Activated CD8-positive, alpha-beta T cell treated with anti-CD3 and anti-CD28 coated beads for 36 hours (primary cell): Measurements from ENCODE around the gene GNG11. TPM values are rescaled to one million over a fixed set of nuclear protein-coding genes. Genes with fewer than 3 reads are reported as not detected.

ENCODE experiments used
- ATAC-seq: fragments of 200-7000 bp; cut with Tn5 transposase; one replicate; pipeline ENCODE4 v1.10.0; 2021; ENCODE audit warnings: mild to moderate bottlenecking, moderate library complexity
- CTCF ChIA-PET: fragments of 350-600 bp; sonication (Branson Sonifier 250); formaldehyde crosslinking; loops from one replicate; lab custom pipeline; 2021; ENCODE audit warnings: antibody characterized with exemption; lab: Charles Lee
- POLR2A ChIA-PET: fragments of 350-600 bp; sonication (Branson Sonifier 250); formaldehyde crosslinking; loops from one replicate; lab custom pipeline; 2021; ENCODE audit warnings: antibody characterized with exemption; lab: Charles Lee
- DNase-seq: peaks from one replicate; pipeline ENCODE4 v3.0.0-alpha.2; 2020
- H3K27ac Mint-ChIP-seq: one replicate; pipeline ENCODE4 v1.8.0; 2021; ENCODE audit warnings: mild to moderate bottlenecking, mixed read lengths
- H3K27me3 Mint-ChIP-seq: one replicate; pipeline ENCODE4 v1.8.0; 2021; ENCODE audit warnings: mixed read lengths
- H3K36me3 Mint-ChIP-seq: one replicate; pipeline ENCODE4 v1.8.0; 2021; ENCODE audit warnings: low read depth, mixed read lengths
- H3K4me1 Mint-ChIP-seq: one replicate; pipeline ENCODE4 v1.8.0; 2021; ENCODE audit warnings: low read depth, mixed read lengths
- H3K4me3 Mint-ChIP-seq: one replicate; pipeline ENCODE4 v1.8.0; 2021; ENCODE audit warnings: mild to moderate bottlenecking, moderate library complexity, mixed read lengths
- H3K9me3 Mint-ChIP-seq: one replicate; pipeline ENCODE4 v1.8.0; 2021; ENCODE audit warnings: mixed read lengths
- CTCF ChIP-seq: fragments of 200-600 bp; IDR thresholded peaks from one replicate; pipeline ENCODE4 v1.8.0; 2022; ENCODE audit warnings: antibody characterized with exemption, mild to moderate bottlenecking
- intact Hi-C: fragments of 100-400 bp; cut with micrococcal nuclease; formaldehyde crosslinking; loops from one replicate; pipeline ENCODE4 v1.10.0; 2022
- total RNA-seq, 2 experiments: library from RNA; stranded (reverse); gene quantifications; one replicate each; pipeline ENCODE4 v1.2.3, GENCODE V29; 2021

The GNG11 gene
- total RNA-seq, 2 experiments from 2014 or later = not detected

DNA sequence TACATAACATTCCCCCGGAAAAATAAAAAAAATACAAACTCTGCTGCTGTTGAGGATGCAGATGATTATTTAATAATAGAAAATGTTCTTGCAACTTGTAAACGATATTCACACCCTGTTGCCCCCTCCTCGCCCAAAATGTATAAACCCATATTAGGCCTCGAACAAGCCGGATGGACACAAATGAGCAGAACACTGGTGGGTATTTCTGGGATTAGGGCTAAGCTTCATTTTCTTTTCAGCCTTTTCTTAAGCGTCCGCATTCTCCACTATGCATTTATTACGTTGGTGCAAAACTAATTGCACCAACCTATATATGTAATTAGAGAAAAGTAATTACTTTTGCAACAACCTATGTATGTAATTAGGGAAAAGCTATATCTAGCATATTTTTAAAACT, 349 bp upstream of the GNG11 start:
- TF ChIP-seq CTCF = no peak
- H3K36me3 Mint-ChIP-seq = no peaks in the 10 kb centered on the region
- intact Hi-C loops = no loop called here
- ATAC-seq = no peak
- no peaks in the 10 kb centered on the region for H3K9me3 Mint-ChIP-seq
- ChIA-PET POLR2A (interaction anchor here (1.1 kb wide), 1 partner anchor 7 kb away, joined by 3 read pairs; no protein-coding TSS in a partner anchor), CTCF (interaction anchor here (0.8 to 1.2 kb wide), 2 partner anchors 10 to 44 kb away, joined by 3 to 5 read pairs; no protein-coding TSS in a partner anchor)
- peaks cover 2% of the 10 kb centered on the region for H3K4me1 Mint-ChIP-seq
- peaks cover 25% of the 10 kb centered on the region for H3K27me3 Mint-ChIP-seq
- no peak for DNase-seq
- no peak overlapping the region for H3K27ac Mint-ChIP-seq
- H3K4me3 Mint-ChIP-seq = peak overlapping the region; percentile 44

GRCh38 chr7:93923296-93923695, 1.8 kb downstream of the GNG11 start:
- Mint-ChIP-seq H3K4me1 (peaks cover 2% of the 10 kb centered on the region), H3K27ac (no peak overlapping the region), H3K36me3 (no peaks in the 10 kb centered on the region), H3K9me3 (no peaks in the 10 kb centered on the region), H3K4me3 (no peak overlapping the region), H3K27me3 (peaks cover 24% of the 10 kb centered on the region)
- ChIA-PET CTCF (interaction anchor here (0.6 kb wide), 1 partner anchor 30 kb away, joined by 3 read pairs; no protein-coding TSS in a partner anchor), POLR2A (no interaction called here)
- DNase-seq (no peak), ATAC-seq (no peak)
- no peak for TF ChIP-seq CTCF
- intact Hi-C loops = no loop called here

DNA sequence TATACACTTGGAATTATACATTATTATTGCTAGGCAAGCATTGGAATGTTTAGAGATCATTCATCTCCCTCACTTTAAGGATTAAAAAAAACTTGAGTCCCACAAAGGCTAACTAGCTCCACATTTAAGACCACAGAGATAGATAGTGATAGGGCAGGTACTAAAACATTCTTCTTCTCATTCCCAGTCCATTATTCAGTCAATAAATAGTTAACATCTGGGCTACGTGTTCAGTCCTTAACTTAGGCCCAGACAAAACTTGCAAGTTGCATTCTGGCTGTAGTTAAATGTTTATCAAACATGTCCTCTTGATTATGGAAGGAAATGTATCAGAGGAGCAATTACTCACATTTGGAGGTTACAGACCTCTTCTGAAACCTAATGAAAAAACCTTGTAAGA, 2.4 kb downstream of the GNG11 start:
- Mint-ChIP-seq H3K36me3 (no peaks in the 10 kb centered on the region), H3K27me3 (peaks cover 24% of the 10 kb centered on the region), H3K27ac (no peak overlapping the region), H3K9me3 (no peaks in the 10 kb centered on the region), H3K4me1 (peaks cover 2% of the 10 kb centered on the region), H3K4me3 (no peak overlapping the region)
- ATAC-seq (no peak), DNase-seq (no peak)
- ChIA-PET POLR2A (no interaction called here), CTCF (no interaction called here)
- TF ChIP-seq CTCF = no peak
- intact Hi-C loops = no loop called here

- ChIA-PET POLR2A (no interaction called here), CTCF (no interaction called here)
- Mint-ChIP-seq H3K9me3 (no peaks in the 10 kb centered on the region), H3K4me3 (no peak overlapping the region), H3K27me3 (peaks cover 23% of the 10 kb centered on the region), H3K27ac (no peak overlapping the region), H3K4me1 (peaks cover 2% of the 10 kb centered on the region), H3K36me3 (no peaks in the 10 kb centered on the region)
- ATAC-seq = no peak
- no peak for DNase-seq
- TF ChIP-seq CTCF = no peak
- intact Hi-C loops = no loop called here
Measured at GRCh38 chr7:93926800-93927199, 5.3 kb downstream of the GNG11 start.

GRCh38 chr7:93927585-93927984, 6.0 kb downstream of the GNG11 start:
- Mint-ChIP-seq H3K9me3 (no peaks in the 10 kb centered on the region), H3K27me3 (peaks cover 23% of the 10 kb centered on the region), H3K36me3 (no peaks in the 10 kb centered on the region), H3K27ac (no peak overlapping the region), H3K4me3 (no peak overlapping the region), H3K4me1 (no peaks in the 10 kb centered on the region)
- no peak for DNase-seq
- POLR2A ChIA-PET = interaction anchor here (0.6 kb wide), 1 partner anchor 135 kb away, joined by 3 read pairs; no protein-coding TSS in a partner anchor
- CTCF ChIA-PET = no interaction called here
- TF ChIP-seq CTCF = no peak
- intact Hi-C loops = no loop called here
- ATAC-seq = no peak
